Vagina (tissue), 2 donors: ENCODE measurements around the gene HECTD2. TPM values are rescaled to one million over a fixed set of nuclear protein-coding genes. Genes with fewer than 3 reads are reported as not detected.

Experiments
- DNase-seq, 2 donors: peaks; one replicate each; pipeline ENCODE4 v3.0.0-alpha.2; 2017; ENCODE audit errors: extremely low spot score in 2 of 2
- H3K27ac ChIP-seq: fragments of 200-600 bp; sonication (generic); one replicate; pipeline ENCODE4 v1.5.1; 2019
- H3K27me3 ChIP-seq: fragments of 200-600 bp; sonication (generic); one replicate; pipeline ENCODE4 v1.5.1; 2019
- H3K36me3 ChIP-seq, 2 donors: fragments of 200-600 bp; sonication (generic); one replicate each; pipeline ENCODE4 v1.5.1; 2017 to 2019
- H3K4me1 ChIP-seq: fragments of 200-600 bp; sonication (generic); one replicate; pipeline ENCODE4 v1.5.1; 2019
- H3K4me3 ChIP-seq, 2 donors: fragments of 200-600 bp; sonication (generic); 1 replicate in 1 of 2; 2 replicates in 1 of 2; pipeline ENCODE4 v1.5.1; 2016 to 2019
- H3K9me3 ChIP-seq: fragments of 200-600 bp; sonication (generic); one replicate; pipeline ENCODE4 v1.5.1; 2019
- POLR2A ChIP-seq, 2 donors: fragments of 450-650 bp; IDR thresholded peaks; one replicate each; pipeline ENCODE4 v1.6.1; 2017; ENCODE audit warnings: antibody characterized with exemption in 2 of 2, mild to moderate bottlenecking in 2 of 2, moderate library complexity in 2 of 2
- POLR2AphosphoS5 ChIP-seq, 2 donors: sonication (generic); formaldehyde crosslinking; IDR thresholded peaks; one replicate each; pipeline ENCODE4 v1.9.0; 2017; ENCODE audit warnings: antibody characterized with exemption in 2 of 2, mild to moderate bottlenecking in 2 of 2, low read depth in 1 of 2; ENCODE audit not compliant: insufficient read depth in 1 of 2
- intact Hi-C: fragments of 100-400 bp; cut with DNase I; formaldehyde crosslinking; loops from one replicate; pipeline ENCODE4 v1.15.1; 2023
- total RNA-seq: library from RNA; depleted of rRNA; stranded (reverse); fragments of >200 nt; gene quantifications from one replicate; pipeline ENCODE4 v1.2.3, GENCODE V29; 2016
- TF ChIP-seq, protein P1 (sequence below), 3 experiments: fragments of 450-650 bp in 2 of 3; fragments of 200-600 bp in 1 of 3; sonication (generic) in 1 of 3; IDR thresholded peaks; one replicate each; pipeline ENCODE4 v1.5.1; 2017 to 2019; ENCODE audit warnings: antibody characterized with exemption in 3 of 3, mild to moderate bottlenecking in 2 of 3, moderate library complexity in 2 of 3

Gene HECTD2
- total RNA-seq, 1 donor from 2014 or later, result 13.3 TPM

DNA sequence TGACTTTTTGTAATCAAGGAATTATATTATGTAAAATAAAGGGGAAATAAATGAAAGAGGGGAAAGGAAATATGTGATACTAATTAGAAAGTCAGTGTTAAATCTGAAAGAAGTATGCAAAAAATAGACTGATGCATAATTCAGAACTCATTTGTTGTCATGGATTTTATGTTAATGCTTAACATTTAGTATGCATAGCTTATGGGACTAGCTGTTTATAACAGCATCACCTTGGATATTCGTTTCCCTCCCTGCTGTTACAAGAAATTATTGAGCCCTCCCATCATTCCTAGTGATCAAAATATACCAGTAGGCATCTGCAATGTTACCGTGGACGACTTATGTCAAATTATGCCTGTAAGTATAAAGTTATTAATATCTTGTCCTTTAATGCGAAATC lies 85.9 kb downstream of the HECTD2 start:
- DNase-seq, result no peak
- TF ChIP-seq, protein P1, sequence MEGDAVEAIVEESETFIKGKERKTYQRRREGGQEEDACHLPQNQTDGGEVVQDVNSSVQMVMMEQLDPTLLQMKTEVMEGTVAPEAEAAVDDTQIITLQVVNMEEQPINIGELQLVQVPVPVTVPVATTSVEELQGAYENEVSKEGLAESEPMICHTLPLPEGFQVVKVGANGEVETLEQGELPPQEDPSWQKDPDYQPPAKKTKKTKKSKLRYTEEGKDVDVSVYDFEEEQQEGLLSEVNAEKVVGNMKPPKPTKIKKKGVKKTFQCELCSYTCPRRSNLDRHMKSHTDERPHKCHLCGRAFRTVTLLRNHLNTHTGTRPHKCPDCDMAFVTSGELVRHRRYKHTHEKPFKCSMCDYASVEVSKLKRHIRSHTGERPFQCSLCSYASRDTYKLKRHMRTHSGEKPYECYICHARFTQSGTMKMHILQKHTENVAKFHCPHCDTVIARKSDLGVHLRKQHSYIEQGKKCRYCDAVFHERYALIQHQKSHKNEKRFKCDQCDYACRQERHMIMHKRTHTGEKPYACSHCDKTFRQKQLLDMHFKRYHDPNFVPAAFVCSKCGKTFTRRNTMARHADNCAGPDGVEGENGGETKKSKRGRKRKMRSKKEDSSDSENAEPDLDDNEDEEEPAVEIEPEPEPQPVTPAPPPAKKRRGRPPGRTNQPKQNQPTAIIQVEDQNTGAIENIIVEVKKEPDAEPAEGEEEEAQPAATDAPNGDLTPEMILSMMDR (IDR thresholded peaks at IDR 0.05), result no peak
- TF ChIP-seq POLR2A (IDR thresholded peaks at IDR 0.05) (no peak), POLR2AphosphoS5 (IDR thresholded peaks at IDR 0.05; ENCODE audit: insufficient read depth in 1 of 2, low read depth in 1 of 2) (no peak)
- intact Hi-C loops, result loop anchor here (10.0 kb wide), 1 partner anchor 139 kb away; the partner anchor contains the start of gene PPP1R3C
- Histone ChIP-seq H3K27me3 (no peaks in the 10 kb centered on the region), H3K36me3 (no peaks in the 10 kb centered on the region), H3K27ac (no peak overlapping the region), H3K9me3 (no peaks in the 10 kb centered on the region), H3K4me1 (no peaks in the 10 kb centered on the region), H3K4me3 (no peak overlapping the region)

GRCh38 chr10:91511549-91512330 lies 101.6 kb downstream of the HECTD2 start:
- Histone ChIP-seq H3K36me3 (no peaks in the 10 kb centered on the region), H3K9me3 (no peaks in the 10 kb centered on the region), H3K4me1 (peaks cover 12% of the 10 kb centered on the region), H3K27me3 (no peaks in the 10 kb centered on the region), H3K4me3 (no peak overlapping the region), H3K27ac (no peak overlapping the region)
- no peak for DNase-seq
- TF ChIP-seq POLR2A (IDR thresholded peaks at IDR 0.05) (no peak), POLR2AphosphoS5 (IDR thresholded peaks at IDR 0.05; ENCODE audit: insufficient read depth in 1 of 2, low read depth in 1 of 2) (no peak)
- TF ChIP-seq, protein P1 (IDR thresholded peaks at IDR 0.05), result no peak
- intact Hi-C loops, result no loop called here

DNA sequence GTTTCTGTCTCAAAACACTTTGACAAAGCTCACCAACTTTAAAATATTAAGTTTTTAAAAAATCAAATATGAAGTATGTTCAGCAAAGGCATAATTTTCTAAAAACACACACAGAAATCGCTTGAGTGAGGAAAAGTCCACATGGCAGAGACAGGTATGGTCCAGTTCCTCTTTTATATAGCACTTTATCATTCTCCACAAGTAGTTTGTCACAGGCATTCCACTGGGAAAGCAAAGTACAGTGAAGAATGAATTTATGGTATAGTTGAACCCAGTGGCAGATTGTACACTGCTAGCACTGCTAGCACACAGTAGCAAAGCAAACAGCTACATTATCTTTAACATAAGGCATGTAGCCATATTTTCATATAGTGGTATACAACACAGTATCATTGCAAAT lies 102.3 kb downstream of the HECTD2 start:
- no peak overlapping the region for H3K4me3 ChIP-seq
- no peaks in the 10 kb centered on the region for H3K27me3 ChIP-seq
- H3K36me3 ChIP-seq, result no peaks in the 10 kb centered on the region
- no peak overlapping the region for H3K27ac ChIP-seq
- H3K4me1 ChIP-seq, result peaks cover 12% of the 10 kb centered on the region
- intact Hi-C loops, result no loop called here
- H3K9me3 ChIP-seq, result no peaks in the 10 kb centered on the region
- no peak for DNase-seq
- TF ChIP-seq POLR2A (IDR thresholded peaks at IDR 0.05), result no peak
- TF ChIP-seq, protein P1 (IDR thresholded peaks at IDR 0.05), result no peak
- TF ChIP-seq POLR2AphosphoS5 (IDR thresholded peaks at IDR 0.05; ENCODE audit: insufficient read depth in 1 of 2, low read depth in 1 of 2), result no peak

GRCh38 chr10:91513598-91514424 lies 103.7 kb downstream of the HECTD2 start:
- H3K27ac ChIP-seq, result no peak overlapping the region
- no peaks in the 10 kb centered on the region for H3K36me3 ChIP-seq
- no peaks in the 10 kb centered on the region for H3K9me3 ChIP-seq
- peaks cover 12% of the 10 kb centered on the region for H3K4me1 ChIP-seq
- no peak for DNase-seq
- no peak overlapping the region for H3K4me3 ChIP-seq
- H3K27me3 ChIP-seq, result no peaks in the 10 kb centered on the region
- TF ChIP-seq POLR2A (IDR thresholded peaks at IDR 0.05), result no peak
- no peak for TF ChIP-seq POLR2AphosphoS5 (IDR thresholded peaks at IDR 0.05; ENCODE audit: insufficient read depth in 1 of 2, low read depth in 1 of 2)
- TF ChIP-seq, protein P1 (IDR thresholded peaks at IDR 0.05), result no peak
- intact Hi-C loops, result no loop called here
